ENCODE data around the gene CRYBG2. TPM values are rescaled to one million over a fixed set of nuclear protein-coding genes. Genes with fewer than 3 reads are reported as not detected.
A peak's percentile ranks its signal among the peaks of the same experiment; 100 is the strongest.

CRYBG2 gene
- total RNA-seq, 2 donors from 2014 or later = not detected

DNA sequence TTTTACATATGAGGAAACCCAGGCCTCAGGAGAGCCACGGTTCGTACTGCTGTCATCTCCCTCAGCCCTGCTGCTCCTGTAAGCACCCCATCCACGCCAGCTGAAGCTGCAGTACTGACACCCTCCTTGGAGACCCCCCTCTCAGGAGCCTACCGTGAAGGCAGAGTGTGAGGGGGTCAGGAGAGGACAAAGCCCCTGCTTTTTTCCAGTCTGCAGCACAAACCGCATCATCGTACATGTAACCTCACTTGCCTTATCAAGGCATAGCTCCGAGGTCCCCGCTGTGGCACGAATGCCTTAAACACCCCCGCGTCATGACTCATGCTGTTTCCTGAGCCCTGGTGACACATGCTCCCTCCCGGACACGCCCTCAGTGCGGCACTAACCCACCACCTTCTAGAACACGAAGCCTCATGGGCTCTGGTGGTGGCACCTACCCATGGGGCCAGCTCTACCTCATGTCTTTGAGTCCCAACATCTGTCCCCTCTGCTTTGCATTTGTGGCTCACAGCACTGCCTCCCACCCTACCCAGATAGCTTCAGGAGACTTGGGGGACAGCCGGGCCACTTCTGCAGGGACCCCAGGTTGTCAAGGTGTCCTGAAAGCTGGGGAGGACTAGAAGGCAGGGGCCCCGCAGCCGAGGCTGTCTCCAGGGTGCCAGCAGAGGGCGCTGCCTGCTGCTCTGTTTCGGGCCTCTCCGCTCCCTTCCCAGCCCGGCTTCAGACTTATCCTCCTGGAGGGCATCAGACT is 69.2 kb downstream of the CRYBG2 start:
- peaks cover 0 to 80% of the 10 kb centered on the region in 2 donors for H3K4me1 ChIP-seq

DNA sequence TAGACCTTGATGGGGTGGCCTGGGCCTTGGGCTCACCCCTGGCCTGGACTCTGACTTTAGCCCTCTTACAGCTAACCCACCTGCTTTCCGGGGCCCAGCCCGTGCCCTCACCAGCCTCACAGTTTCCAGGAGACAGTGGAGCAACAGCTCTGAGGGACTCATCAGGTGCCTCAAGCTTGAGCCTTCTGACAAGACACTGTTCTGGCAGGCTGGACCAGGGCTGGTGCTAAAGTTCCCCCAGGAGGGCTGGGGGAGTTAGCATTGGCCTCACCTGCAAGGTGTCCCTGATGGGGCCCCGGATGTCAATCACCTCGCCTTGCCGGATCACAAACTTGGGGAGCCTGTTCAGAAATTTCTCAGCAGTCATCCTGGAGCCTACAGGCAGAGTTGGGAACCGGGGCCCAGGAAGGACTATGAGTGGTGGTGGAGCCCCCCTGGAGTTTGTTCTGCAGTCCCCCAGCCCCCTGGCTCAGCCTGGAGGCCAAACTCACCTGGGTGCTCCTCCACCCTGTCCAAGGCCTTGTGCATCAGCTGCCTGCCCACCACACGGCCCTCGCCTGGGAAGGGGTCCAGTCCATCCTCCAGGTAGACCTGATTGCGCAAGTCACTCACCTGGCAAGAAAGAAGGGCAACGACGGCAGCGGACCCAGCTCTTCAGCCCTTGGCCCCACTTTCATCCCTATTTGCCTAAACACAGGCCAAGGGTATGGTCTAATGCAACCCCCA is 69.9 kb downstream of the CRYBG2 start:
- H3K4me1 ChIP-seq = peaks cover 0 to 79% of the 10 kb centered on the region in 2 donors
- no peak for DNase-seq (ENCODE audit: low spot score)
- no peak overlapping the region for H3K4me3 ChIP-seq
- no peaks in the 10 kb centered on the region for H3K36me3 ChIP-seq
- peak overlapping the region; percentile 68 to 80 for H3K27ac ChIP-seq
- TF ChIP-seq, protein P1, sequence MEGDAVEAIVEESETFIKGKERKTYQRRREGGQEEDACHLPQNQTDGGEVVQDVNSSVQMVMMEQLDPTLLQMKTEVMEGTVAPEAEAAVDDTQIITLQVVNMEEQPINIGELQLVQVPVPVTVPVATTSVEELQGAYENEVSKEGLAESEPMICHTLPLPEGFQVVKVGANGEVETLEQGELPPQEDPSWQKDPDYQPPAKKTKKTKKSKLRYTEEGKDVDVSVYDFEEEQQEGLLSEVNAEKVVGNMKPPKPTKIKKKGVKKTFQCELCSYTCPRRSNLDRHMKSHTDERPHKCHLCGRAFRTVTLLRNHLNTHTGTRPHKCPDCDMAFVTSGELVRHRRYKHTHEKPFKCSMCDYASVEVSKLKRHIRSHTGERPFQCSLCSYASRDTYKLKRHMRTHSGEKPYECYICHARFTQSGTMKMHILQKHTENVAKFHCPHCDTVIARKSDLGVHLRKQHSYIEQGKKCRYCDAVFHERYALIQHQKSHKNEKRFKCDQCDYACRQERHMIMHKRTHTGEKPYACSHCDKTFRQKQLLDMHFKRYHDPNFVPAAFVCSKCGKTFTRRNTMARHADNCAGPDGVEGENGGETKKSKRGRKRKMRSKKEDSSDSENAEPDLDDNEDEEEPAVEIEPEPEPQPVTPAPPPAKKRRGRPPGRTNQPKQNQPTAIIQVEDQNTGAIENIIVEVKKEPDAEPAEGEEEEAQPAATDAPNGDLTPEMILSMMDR (IDR thresholded peaks at IDR 0.05) = no peak
- no peaks in the 10 kb centered on the region for H3K27me3 ChIP-seq
- H3K9me3 ChIP-seq = no peaks in the 10 kb centered on the region

More for the DNA sequence above, 69.2 kb downstream of the CRYBG2 start:
- peak overlapping the region; percentile 68 to 80 for H3K27ac ChIP-seq
- no peaks in the 10 kb centered on the region for H3K27me3 ChIP-seq
- DNase-seq (ENCODE audit: low spot score) = peak; percentile 95
- H3K36me3 ChIP-seq = no peaks in the 10 kb centered on the region
- TF ChIP-seq, protein P1 (IDR thresholded peaks at IDR 0.05) = peak; percentile 34 to 74
- no peak overlapping the region for H3K4me3 ChIP-seq
- H3K9me3 ChIP-seq = no peaks in the 10 kb centered on the region

DNA sequence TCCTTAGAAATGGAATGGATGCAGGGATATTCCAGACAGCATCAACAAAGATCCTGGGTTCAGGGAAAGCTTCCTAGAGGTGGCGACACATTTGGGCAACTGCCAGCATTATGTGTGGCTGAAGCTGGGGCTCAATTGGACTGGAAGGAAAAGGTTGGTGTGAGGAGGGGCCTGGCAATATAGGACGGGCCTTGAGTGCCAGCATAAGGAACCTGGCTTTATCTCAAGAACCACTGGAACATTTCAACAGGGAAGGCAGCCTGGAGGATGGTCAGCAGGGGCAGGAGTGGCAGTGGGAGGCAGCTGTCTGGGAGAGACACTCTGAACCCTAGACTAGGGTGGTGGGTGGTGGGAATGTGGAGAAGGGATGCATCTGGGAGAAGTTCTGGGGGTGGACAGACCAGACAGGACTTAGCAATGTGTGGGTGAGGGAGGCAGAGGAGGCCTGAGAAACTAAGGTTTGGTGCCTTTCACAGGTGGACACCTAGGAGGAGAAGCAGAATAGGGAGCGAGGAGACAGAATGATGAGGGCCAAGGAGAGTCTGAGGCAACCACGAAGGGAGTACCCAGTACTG is 70.6 kb downstream of the CRYBG2 start:
- no peak for DNase-seq (ENCODE audit: low spot score)
- H3K36me3 ChIP-seq = no peaks in the 10 kb centered on the region
- TF ChIP-seq, protein P1 (IDR thresholded peaks at IDR 0.05) = no peak
- H3K4me3 ChIP-seq = no peak overlapping the region
- no peaks in the 10 kb centered on the region for H3K9me3 ChIP-seq
- peaks cover 0 to 84% of the 10 kb centered on the region in 2 donors for H3K4me1 ChIP-seq
- H3K27me3 ChIP-seq = no peaks in the 10 kb centered on the region
- peak overlapping the region; percentile 68 to 80 for H3K27ac ChIP-seq

DNA sequence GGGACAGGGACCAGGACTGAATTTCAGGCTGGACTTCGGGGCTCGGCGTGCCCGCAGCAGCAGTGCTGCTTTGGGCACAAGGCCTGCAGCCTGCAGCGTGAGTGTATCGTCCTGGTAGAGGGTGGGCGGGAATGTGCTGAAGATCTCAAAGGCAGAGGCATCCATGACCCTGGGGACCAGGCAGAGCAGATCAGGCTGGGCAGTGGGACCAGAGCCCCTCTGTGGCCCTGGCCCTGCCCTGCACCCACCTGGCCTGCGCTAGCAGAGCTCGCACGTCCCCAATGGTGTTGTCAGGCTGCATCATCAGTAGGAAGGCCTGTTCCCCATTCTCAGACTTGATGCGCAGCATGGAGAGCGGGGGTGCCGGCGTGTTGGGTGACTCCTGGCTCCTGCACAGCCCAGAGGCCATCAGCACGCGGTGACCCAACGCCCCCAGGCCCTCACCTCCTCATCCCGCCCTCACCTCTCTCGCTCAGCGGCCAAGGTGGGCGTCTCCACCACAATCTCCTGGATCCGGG is 71.5 kb downstream of the CRYBG2 start:
- Histone ChIP-seq H3K4me3 (no peak overlapping the region), H3K36me3 (peaks cover 8% of the 10 kb centered on the region), H3K27me3 (no peaks in the 10 kb centered on the region), H3K4me1 (peaks cover 0 to 92% of the 10 kb centered on the region in 2 donors), H3K27ac (peak overlapping the region; percentile 13 to 30), H3K9me3 (no peaks in the 10 kb centered on the region)
- DNase-seq (ENCODE audit: low spot score) = no peak
- TF ChIP-seq, protein P1 (IDR thresholded peaks at IDR 0.05) = no peak

DNA sequence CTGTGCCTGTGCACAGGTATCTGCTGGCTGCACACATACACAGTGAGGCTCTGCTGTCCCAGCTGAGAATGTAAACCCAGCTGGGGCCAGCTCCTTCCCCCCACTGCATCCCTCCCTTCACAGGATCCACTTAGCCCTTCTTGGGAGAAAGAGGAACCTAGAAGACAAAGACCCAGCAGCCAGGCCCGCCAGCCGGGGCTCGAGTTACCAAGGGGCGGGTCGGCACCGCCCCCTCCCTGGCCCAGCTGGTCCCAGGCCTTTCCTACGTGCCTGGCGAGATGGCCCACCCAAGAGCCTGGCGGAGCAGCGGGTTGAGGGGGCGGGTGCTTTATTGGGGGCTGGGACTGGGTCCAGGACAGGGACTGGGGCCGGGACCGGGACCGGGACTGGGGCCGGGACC is 72.0 kb downstream of the CRYBG2 start:
- no peak for DNase-seq (ENCODE audit: low spot score)
- TF ChIP-seq, protein P1 (IDR thresholded peaks at IDR 0.05) = no peak
- Histone ChIP-seq H3K9me3 (no peaks in the 10 kb centered on the region), H3K27ac (peak overlapping the region; percentile 13 to 30), H3K4me3 (no peak overlapping the region), H3K27me3 (no peaks in the 10 kb centered on the region), H3K36me3 (peaks cover 13% of the 10 kb centered on the region), H3K4me1 (peaks cover 0 to 92% of the 10 kb centered on the region in 2 donors)

Measured in right atrium auricular region (tissue), 2 donors.